ENCODE results near the gene ADORA3. TPM values are rescaled to one million over a fixed set of nuclear protein-coding genes. Genes with fewer than 3 reads are reported as not detected.

ADORA3 gene
- total RNA-seq, 1 experiment from 2014 or later: 0.15 TPM

- no peak for ATAC-seq
- H3K36me3 Mint-ChIP-seq: no peaks in the 10 kb centered on the region
- no peaks in the 10 kb centered on the region for H3K9me3 Mint-ChIP-seq
- DNase-seq (ENCODE audit: low spot score): no peak
- ChIA-PET POLR2A (no interaction called here), CTCF (interaction anchor here (0.6 to 1.1 kb wide), 3 partner anchors 44 to 336 kb away, joined by 3 to 4 read pairs (median 3); no protein-coding TSS in a partner anchor)
- no peak overlapping the region for H3K27ac Mint-ChIP-seq
- H3K4me1 Mint-ChIP-seq: no peaks in the 10 kb centered on the region
- H3K4me3 Mint-ChIP-seq: no peak overlapping the region
- H3K27me3 Mint-ChIP-seq (ENCODE audit: low read depth): no peaks in the 10 kb centered on the region
- no peak for TF ChIP-seq NFATC4 (CRISPR knock-in tag; IDR thresholded peaks at IDR 0.05)
- no peak for TF ChIP-seq STAT6 (CRISPR knock-in tag; conservative IDR thresholded peaks at IDR 0.05; ENCODE audit: low read depth)
- TF ChIP-seq FOXP4 (CRISPR knock-in tag; IDR thresholded peaks at IDR 0.05): no peak
- TF ChIP-seq PREB (CRISPR knock-in tag; IDR thresholded peaks at IDR 0.05; ENCODE audit: borderline replicate concordance): no peak
- no peak for TF ChIP-seq PRDM15 (CRISPR knock-in tag; IDR thresholded peaks at IDR 0.05)
- TF ChIP-seq CDX4 (CRISPR knock-in tag; IDR thresholded peaks at IDR 0.05; ENCODE audit: borderline replicate concordance): no peak
- no peak for TF ChIP-seq SOX15 (CRISPR knock-in tag; IDR thresholded peaks at IDR 0.05)
- no peak for TF ChIP-seq MLX (CRISPR knock-in tag; IDR thresholded peaks at IDR 0.05)
- no peak for TF ChIP-seq ZNF512 (CRISPR knock-in tag; IDR thresholded peaks at IDR 0.05; ENCODE audit: borderline replicate concordance)
- no peak for TF ChIP-seq ZBTB21 (CRISPR knock-in tag; IDR thresholded peaks at IDR 0.05; ENCODE audit: borderline replicate concordance)
- no peak for TF ChIP-seq EMX1 (CRISPR knock-in tag; IDR thresholded peaks at IDR 0.05)
- TF ChIP-seq ZNF138 (CRISPR knock-in tag; conservative IDR thresholded peaks at IDR 0.05): no peak
- TF ChIP-seq ARID4B (CRISPR knock-in tag; IDR thresholded peaks at IDR 0.05; ENCODE audit: borderline replicate concordance): no peak
- no peak for TF ChIP-seq IRF1 (CRISPR knock-in tag; IDR thresholded peaks at IDR 0.05)
- TF ChIP-seq ZNF121 (CRISPR knock-in tag; IDR thresholded peaks at IDR 0.05): no peak
- TF ChIP-seq ERG (CRISPR knock-in tag; IDR thresholded peaks at IDR 0.05): no peak
Measured at GRCh38 chr1:111551623-111552411, 48.4 kb upstream of the ADORA3 start.
